ENCODE measurements around the gene ERMP1.

ERMP1 gene

GRCh38 chr9:5870691-5871090 is 37.8 kb upstream of the ERMP1 start:
- Histone ChIP-seq H3K27me3 (ENCODE audit: control insufficient read depth in 1 of 2, insufficient read depth in 2 of 2, low read length in 2 of 2) (no peaks in the 10 kb centered on the region), H3K9ac (ENCODE audit: low read depth in 1 of 2, low read length in 2 of 2) (no peak overlapping the region), H3K4me1 (ENCODE audit: control insufficient read depth in 1 of 2, insufficient read depth in 2 of 2, low read length in 2 of 2) (no peaks in the 10 kb centered on the region), H3K27ac (ENCODE audit: low read depth, low read length) (no peak overlapping the region), H3K36me3 (ENCODE audit: control insufficient read depth in 1 of 2, insufficient read depth in 2 of 2, low read length in 2 of 2) (no peaks in the 10 kb centered on the region), H3K9me3 (ENCODE audit: control insufficient read depth in 1 of 2, low read length in 2 of 2) (no peaks in the 10 kb centered on the region), H3K4me3 (ENCODE audit: low read depth in 1 of 2, low read length in 2 of 2) (no peak overlapping the region)

- no peaks in the 10 kb centered on the region for H3K36me3 ChIP-seq (ENCODE audit: control insufficient read depth in 1 of 2, insufficient read depth in 2 of 2, low read length in 2 of 2)
- H3K9me3 ChIP-seq (ENCODE audit: control insufficient read depth in 1 of 2, low read length in 2 of 2): no peaks in the 10 kb centered on the region
- H3K27me3 ChIP-seq (ENCODE audit: control insufficient read depth in 1 of 2, insufficient read depth in 2 of 2, low read length in 2 of 2): no peaks in the 10 kb centered on the region
- no peak overlapping the region for H3K4me3 ChIP-seq (ENCODE audit: low read depth in 1 of 2, low read length in 2 of 2)
- H3K27ac ChIP-seq (ENCODE audit: low read depth, low read length): no peak overlapping the region
- H3K4me1 ChIP-seq (ENCODE audit: control insufficient read depth in 1 of 2, insufficient read depth in 2 of 2, low read length in 2 of 2): no peaks in the 10 kb centered on the region
- no peak overlapping the region for H3K9ac ChIP-seq (ENCODE audit: low read depth in 1 of 2, low read length in 2 of 2)
Observed at GRCh38 chr9:5870020-5870339, 37.1 kb upstream of the ERMP1 start.

GRCh38 chr9:5869315-5870019 is 36.5 kb upstream of the ERMP1 start:
- Histone ChIP-seq H3K4me1 (ENCODE audit: control insufficient read depth in 1 of 2, insufficient read depth in 2 of 2, low read length in 2 of 2) (peaks cover 2% of the 10 kb centered on the region in 2 donors), H3K4me3 (ENCODE audit: low read depth in 1 of 2, low read length in 2 of 2) (no peak overlapping the region), H3K36me3 (ENCODE audit: control insufficient read depth in 1 of 2, insufficient read depth in 2 of 2, low read length in 2 of 2) (no peaks in the 10 kb centered on the region), H3K27ac (ENCODE audit: low read depth, low read length) (no peak overlapping the region), H3K9ac (ENCODE audit: low read depth in 1 of 2, low read length in 2 of 2) (no peak overlapping the region), H3K9me3 (ENCODE audit: control insufficient read depth in 1 of 2, low read length in 2 of 2) (no peaks in the 10 kb centered on the region), H3K27me3 (ENCODE audit: control insufficient read depth in 1 of 2, insufficient read depth in 2 of 2, low read length in 2 of 2) (no peaks in the 10 kb centered on the region)

GRCh38 chr9:5868235-5868634 is 35.3 kb upstream of the ERMP1 start:
- Histone ChIP-seq H3K9ac (ENCODE audit: low read depth in 1 of 2, low read length in 2 of 2) (no peak overlapping the region), H3K4me3 (ENCODE audit: low read depth in 1 of 2, low read length in 2 of 2) (no peak overlapping the region), H3K27ac (ENCODE audit: low read depth, low read length) (no peak overlapping the region), H3K4me1 (ENCODE audit: control insufficient read depth in 1 of 2, insufficient read depth in 2 of 2, low read length in 2 of 2) (peaks cover 5 to 10% of the 10 kb centered on the region in 2 donors), H3K27me3 (ENCODE audit: control insufficient read depth in 1 of 2, insufficient read depth in 2 of 2, low read length in 2 of 2) (no peaks in the 10 kb centered on the region), H3K9me3 (ENCODE audit: control insufficient read depth in 1 of 2, low read length in 2 of 2) (no peaks in the 10 kb centered on the region), H3K36me3 (ENCODE audit: control insufficient read depth in 1 of 2, insufficient read depth in 2 of 2, low read length in 2 of 2) (no peaks in the 10 kb centered on the region)

- Histone ChIP-seq H3K4me3 (ENCODE audit: low read depth in 1 of 2, low read length in 2 of 2) (no peak overlapping the region), H3K27me3 (ENCODE audit: control insufficient read depth in 1 of 2, insufficient read depth in 2 of 2, low read length in 2 of 2) (no peaks in the 10 kb centered on the region), H3K36me3 (ENCODE audit: control insufficient read depth in 1 of 2, insufficient read depth in 2 of 2, low read length in 2 of 2) (no peaks in the 10 kb centered on the region), H3K9me3 (ENCODE audit: control insufficient read depth in 1 of 2, low read length in 2 of 2) (no peaks in the 10 kb centered on the region), H3K27ac (ENCODE audit: low read depth, low read length) (no peak overlapping the region), H3K4me1 (ENCODE audit: control insufficient read depth in 1 of 2, insufficient read depth in 2 of 2, low read length in 2 of 2) (peaks cover 14 to 20% of the 10 kb centered on the region in 2 donors), H3K9ac (ENCODE audit: low read depth in 1 of 2, low read length in 2 of 2) (no peak overlapping the region)
Observed at GRCh38 chr9:5866685-5867084, 33.8 kb upstream of the ERMP1 start.

- H3K4me1 ChIP-seq (ENCODE audit: control insufficient read depth in 1 of 2, insufficient read depth in 2 of 2, low read length in 2 of 2): peaks cover 14 to 20% of the 10 kb centered on the region in 2 donors
Observed at GRCh38 chr9:5866272-5866671, 33.4 kb upstream of the ERMP1 start.

GRCh38 chr9:5864446-5864845 is 31.5 kb upstream of the ERMP1 start:
- no peaks in the 10 kb centered on the region for H3K9me3 ChIP-seq (ENCODE audit: control insufficient read depth in 1 of 2, low read length in 2 of 2)
- H3K4me1 ChIP-seq (ENCODE audit: control insufficient read depth in 1 of 2, insufficient read depth in 2 of 2, low read length in 2 of 2): peaks cover 14 to 20% of the 10 kb centered on the region in 2 donors
- no peak overlapping the region for H3K27ac ChIP-seq (ENCODE audit: low read depth, low read length)
- no peaks in the 10 kb centered on the region for H3K36me3 ChIP-seq (ENCODE audit: control insufficient read depth in 1 of 2, insufficient read depth in 2 of 2, low read length in 2 of 2)
- H3K9ac ChIP-seq (ENCODE audit: low read depth in 1 of 2, low read length in 2 of 2): no peak overlapping the region
- H3K4me3 ChIP-seq (ENCODE audit: low read depth in 1 of 2, low read length in 2 of 2): no peak overlapping the region
- H3K27me3 ChIP-seq (ENCODE audit: control insufficient read depth in 1 of 2, insufficient read depth in 2 of 2, low read length in 2 of 2): no peaks in the 10 kb centered on the region

More at GRCh38 chr9:5866272-5866671, 33.4 kb upstream of the ERMP1 start:
- H3K9me3 ChIP-seq (ENCODE audit: control insufficient read depth in 1 of 2, low read length in 2 of 2): no peaks in the 10 kb centered on the region
- no peak overlapping the region for H3K27ac ChIP-seq (ENCODE audit: low read depth, low read length)
- no peaks in the 10 kb centered on the region for H3K27me3 ChIP-seq (ENCODE audit: control insufficient read depth in 1 of 2, insufficient read depth in 2 of 2, low read length in 2 of 2)
- H3K36me3 ChIP-seq (ENCODE audit: control insufficient read depth in 1 of 2, insufficient read depth in 2 of 2, low read length in 2 of 2): no peaks in the 10 kb centered on the region
- no peak overlapping the region for H3K9ac ChIP-seq (ENCODE audit: low read depth in 1 of 2, low read length in 2 of 2)
- H3K4me3 ChIP-seq (ENCODE audit: low read depth in 1 of 2, low read length in 2 of 2): no peak overlapping the region

GRCh38 chr9:5863092-5863746 is 30.3 kb upstream of the ERMP1 start:
- no peak overlapping the region for H3K9ac ChIP-seq (ENCODE audit: low read depth in 1 of 2, low read length in 2 of 2)
- H3K4me1 ChIP-seq (ENCODE audit: control insufficient read depth in 1 of 2, insufficient read depth in 2 of 2, low read length in 2 of 2): peaks cover 14 to 20% of the 10 kb centered on the region in 2 donors
- no peaks in the 10 kb centered on the region for H3K36me3 ChIP-seq (ENCODE audit: control insufficient read depth in 1 of 2, insufficient read depth in 2 of 2, low read length in 2 of 2)
- no peaks in the 10 kb centered on the region for H3K27me3 ChIP-seq (ENCODE audit: control insufficient read depth in 1 of 2, insufficient read depth in 2 of 2, low read length in 2 of 2)
- H3K4me3 ChIP-seq (ENCODE audit: low read depth in 1 of 2, low read length in 2 of 2): no peak overlapping the region
- H3K27ac ChIP-seq (ENCODE audit: low read depth, low read length): peak overlapping the region; percentile 21
- no peaks in the 10 kb centered on the region for H3K9me3 ChIP-seq (ENCODE audit: control insufficient read depth in 1 of 2, low read length in 2 of 2)

GRCh38 chr9:5858833-5859232 is 25.9 kb upstream of the ERMP1 start:
- no peaks in the 10 kb centered on the region for H3K36me3 ChIP-seq (ENCODE audit: control insufficient read depth in 1 of 2, insufficient read depth in 2 of 2, low read length in 2 of 2)
- H3K9ac ChIP-seq (ENCODE audit: low read depth in 1 of 2, low read length in 2 of 2): no peak overlapping the region
- H3K27ac ChIP-seq (ENCODE audit: low read depth, low read length): no peak overlapping the region
- peaks cover 9 to 11% of the 10 kb centered on the region in 2 donors for H3K4me1 ChIP-seq (ENCODE audit: control insufficient read depth in 1 of 2, insufficient read depth in 2 of 2, low read length in 2 of 2)
- H3K27me3 ChIP-seq (ENCODE audit: control insufficient read depth in 1 of 2, insufficient read depth in 2 of 2, low read length in 2 of 2): no peaks in the 10 kb centered on the region
- H3K9me3 ChIP-seq (ENCODE audit: control insufficient read depth in 1 of 2, low read length in 2 of 2): no peaks in the 10 kb centered on the region
- no peak overlapping the region for H3K4me3 ChIP-seq (ENCODE audit: low read depth in 1 of 2, low read length in 2 of 2)

GRCh38 chr9:5857928-5858327 is 25.0 kb upstream of the ERMP1 start:
- Histone ChIP-seq H3K9me3 (ENCODE audit: control insufficient read depth in 1 of 2, low read length in 2 of 2) (no peaks in the 10 kb centered on the region), H3K27me3 (ENCODE audit: control insufficient read depth in 1 of 2, insufficient read depth in 2 of 2, low read length in 2 of 2) (no peaks in the 10 kb centered on the region), H3K27ac (ENCODE audit: low read depth, low read length) (no peak overlapping the region), H3K4me1 (ENCODE audit: control insufficient read depth in 1 of 2, insufficient read depth in 2 of 2, low read length in 2 of 2) (peaks cover 6 to 7% of the 10 kb centered on the region in 2 donors), H3K36me3 (ENCODE audit: control insufficient read depth in 1 of 2, insufficient read depth in 2 of 2, low read length in 2 of 2) (no peaks in the 10 kb centered on the region), H3K4me3 (ENCODE audit: low read depth in 1 of 2, low read length in 2 of 2) (no peak overlapping the region), H3K9ac (ENCODE audit: low read depth in 1 of 2, low read length in 2 of 2) (no peak overlapping the region)
